Measurements from ENCODE around the gene DEFB110. TPM values are rescaled to one million over a fixed set of nuclear protein-coding genes. Genes with fewer than 3 reads are reported as not detected.

The DEFB110 gene
- total RNA-seq, 1 experiment from 2014 or later, result not detected

DNA sequence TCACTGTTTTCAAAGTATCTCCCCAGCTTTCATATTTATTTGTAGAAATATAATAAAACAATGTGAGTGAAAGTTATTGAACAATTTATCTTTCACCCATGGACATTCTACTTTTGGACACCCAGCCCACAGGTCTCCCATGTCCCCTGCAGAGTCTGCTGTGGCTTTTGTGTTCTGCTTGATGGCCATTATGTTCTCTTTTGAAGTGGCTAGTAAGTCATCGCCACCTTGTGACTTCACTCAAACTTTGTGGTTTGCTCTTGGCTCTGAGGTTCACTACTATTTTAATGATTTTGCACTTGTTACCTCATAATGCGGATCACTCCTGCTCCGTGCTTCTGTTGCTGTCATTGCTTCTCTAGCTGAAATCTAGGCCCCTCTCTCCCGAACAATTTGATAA lies 42.2 kb downstream of the DEFB110 start:
- BruUV-seq (replicated peaks), result no TSS peak
- Histone ChIP-seq H3K27ac (ENCODE audit: low read depth, low read length, poor library complexity, severe bottlenecking) (no peak overlapping the region), H3K9me3 (ENCODE audit: low read depth, low read length, poor library complexity, severe bottlenecking) (no peaks in the 10 kb centered on the region), H3K27me3 (replicated peaks; ENCODE audit: insufficient read depth, low read depth, low read length, poor library complexity) (peaks cover 2% of the 10 kb centered on the region), H3K4me3 (ENCODE audit: low read depth, low read length, poor library complexity, severe bottlenecking) (no peak overlapping the region), H3K4me1 (ENCODE audit: insufficient read depth, low read length, poor library complexity, severe bottlenecking) (no peaks in the 10 kb centered on the region), H3K36me3 (ENCODE audit: insufficient read depth, low read length, poor library complexity, severe bottlenecking) (no peaks in the 10 kb centered on the region)
- CTCF ChIA-PET, result no interaction called here
- TF ChIP-seq CTCF (conservative IDR thresholded peaks at IDR 0.05; ENCODE audit: low read depth, low read length) (no peak), EZH2 (IDR thresholded peaks at IDR 0.05; ENCODE audit: borderline replicate concordance, low read depth, low read length, poor library complexity, severe bottlenecking) (no peak)
- no peak for DNase-seq (ENCODE audit: low spot score)
- intact Hi-C loops (cut with micrococcal nuclease; ENCODE audit: unreplicated experiment), result no loop called here
- POLR2A ChIA-PET (ENCODE audit: low non-redundant PET), result no interaction called here

DNA sequence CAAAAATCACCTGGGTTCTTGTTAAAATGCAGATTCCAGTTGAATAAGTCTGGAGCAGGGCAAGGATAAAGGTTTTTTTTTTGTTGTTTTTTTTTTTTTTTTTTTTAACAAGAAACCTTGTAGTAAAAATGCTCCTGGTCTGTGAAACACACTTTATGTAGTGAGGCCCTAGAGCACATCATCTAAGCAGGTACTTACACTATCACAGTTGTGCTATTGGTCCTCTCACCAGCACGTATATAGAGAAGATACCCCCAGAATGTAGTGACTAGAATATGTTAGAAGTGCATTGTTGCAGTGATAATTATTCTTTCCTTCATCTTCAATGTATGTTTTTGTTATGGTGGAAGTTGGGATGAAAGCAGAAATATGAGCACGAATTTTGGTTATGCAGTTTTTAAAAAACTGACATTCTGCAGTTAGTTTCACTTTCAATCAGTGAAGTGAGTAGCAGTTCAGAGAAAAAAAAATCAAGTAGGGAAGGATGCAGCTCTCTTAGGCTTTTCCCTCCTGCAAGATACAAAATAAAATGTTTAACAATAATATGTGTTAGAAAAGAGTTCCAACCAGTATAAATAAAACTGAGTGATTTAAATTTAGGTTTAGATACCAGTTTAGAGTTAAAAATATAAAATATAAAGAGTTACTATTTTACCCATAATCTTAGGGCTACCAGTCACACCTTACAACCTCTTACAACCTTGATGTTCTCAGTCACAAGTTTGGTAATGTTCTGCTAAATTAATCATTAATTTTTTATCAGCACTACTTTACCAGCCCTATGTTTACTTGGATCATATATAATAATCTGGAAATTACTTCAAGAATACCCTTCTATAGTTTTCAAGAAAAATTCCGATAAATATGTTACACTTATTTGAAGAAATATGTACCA lies 43.2 kb downstream of the DEFB110 start:
- Histone ChIP-seq H3K4me1 (ENCODE audit: insufficient read depth, low read length, poor library complexity, severe bottlenecking) (no peaks in the 10 kb centered on the region), H3K27ac (ENCODE audit: low read depth, low read length, poor library complexity, severe bottlenecking) (no peak overlapping the region), H3K27me3 (replicated peaks; ENCODE audit: insufficient read depth, low read depth, low read length, poor library complexity) (peaks cover 2% of the 10 kb centered on the region), H3K9me3 (ENCODE audit: low read depth, low read length, poor library complexity, severe bottlenecking) (no peaks in the 10 kb centered on the region), H3K4me3 (ENCODE audit: low read depth, low read length, poor library complexity, severe bottlenecking) (no peak overlapping the region), H3K36me3 (ENCODE audit: insufficient read depth, low read length, poor library complexity, severe bottlenecking) (no peaks in the 10 kb centered on the region)
- ChIA-PET CTCF (no interaction called here), POLR2A (ENCODE audit: low non-redundant PET) (no interaction called here)
- BruUV-seq (replicated peaks), result no TSS peak
- intact Hi-C loops (cut with micrococcal nuclease; ENCODE audit: unreplicated experiment), result no loop called here
- no peak for DNase-seq (ENCODE audit: low spot score)
- no peak for TF ChIP-seq CTCF (conservative IDR thresholded peaks at IDR 0.05; ENCODE audit: low read depth, low read length)
- no peak for TF ChIP-seq EZH2 (IDR thresholded peaks at IDR 0.05; ENCODE audit: borderline replicate concordance, low read depth, low read length, poor library complexity, severe bottlenecking)

DNA sequence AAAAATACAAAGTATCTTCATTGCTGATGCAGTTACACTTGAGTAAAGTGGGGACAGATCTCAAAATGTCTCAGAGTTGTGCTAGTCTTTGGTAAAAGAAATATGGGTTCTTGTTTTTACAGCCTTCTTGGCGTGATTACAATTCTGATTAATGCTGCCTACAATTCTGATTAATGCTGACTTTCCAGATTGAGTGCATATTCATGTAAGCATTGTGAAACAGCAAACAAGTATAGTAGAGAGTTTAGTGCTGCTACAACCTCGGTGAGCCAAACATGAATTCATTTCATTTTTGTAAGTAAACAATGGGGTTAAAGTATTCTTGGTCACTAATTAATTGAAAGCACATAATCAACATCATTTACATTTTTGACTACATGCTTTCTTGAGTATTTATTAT lies 52.2 kb downstream of the DEFB110 start, which contains the start of gene DEFB113:
Gene DEFB113 (minus strand): TSS at position 21 of the 400 bp plus-strand sequence. CDS start 0 bp downstream, at position 21.
- intact Hi-C loops (cut with micrococcal nuclease; ENCODE audit: unreplicated experiment), result no loop called here
- no peak for TF ChIP-seq CTCF (conservative IDR thresholded peaks at IDR 0.05; ENCODE audit: low read depth, low read length)
- no peaks in the 10 kb centered on the region for H3K9me3 ChIP-seq (ENCODE audit: low read depth, low read length, poor library complexity, severe bottlenecking)
- CTCF ChIA-PET, result no interaction called here
- no peak within 1 kb of the TSS for H3K27ac ChIP-seq (ENCODE audit: low read depth, low read length, poor library complexity, severe bottlenecking)
- H3K4me3 ChIP-seq (ENCODE audit: low read depth, low read length, poor library complexity, severe bottlenecking), result no peak within 1 kb of the TSS
- DNase-seq (ENCODE audit: low spot score), result no peak
- H3K36me3 ChIP-seq (ENCODE audit: insufficient read depth, low read length, poor library complexity, severe bottlenecking), result no peaks in the 10 kb centered on the region
- BruUV-seq (replicated peaks), result no TSS peak
- H3K4me1 ChIP-seq (ENCODE audit: insufficient read depth, low read length, poor library complexity, severe bottlenecking), result no peaks in the 10 kb centered on the region
- POLR2A ChIA-PET (ENCODE audit: low non-redundant PET), result no interaction called here
- no peaks in the 10 kb centered on the region for H3K27me3 ChIP-seq (replicated peaks; ENCODE audit: insufficient read depth, low read depth, low read length, poor library complexity)

Other genes starting within 250 kb of the DEFB110 start
- gene PGK2, start 234.7 kb downstream of the DEFB110 start, total RNA-seq (2021), result not detected in 2 replicates
- gene CRISP1, start 155.5 kb downstream of the DEFB110 start, total RNA-seq (2021), result not detected in 2 replicates
- gene DEFB114, start 57.8 kb downstream of the DEFB110 start, total RNA-seq (2021), result not detected in 2 replicates
- gene DEFB113, start 52.4 kb downstream of the DEFB110 start, total RNA-seq (2021), result not detected in 2 replicates
- gene DEFB112, start 27.9 kb upstream of the DEFB110 start, total RNA-seq (2021), result not detected in 2 replicates

All from A673 (cell line).